ENCODE data around the gene CALML4. TPM values are rescaled to one million over a fixed set of nuclear protein-coding genes. Genes with fewer than 3 reads are reported as not detected.
"Not testable (repeated sequence)": the region's sequence is repeated elsewhere in the genome, so short reads cannot be mapped to it uniquely, and the experiment has no call there.

The CALML4 gene
- total RNA-seq, 2 donors from 2014 or later, result 6.0 to 7.0 TPM

- no peak overlapping the region for H3K27ac Mint-ChIP-seq
- H3K36me3 Mint-ChIP-seq (ENCODE audit: insufficient read depth in 2 of 2), result peaks cover 2 to 3% of the 10 kb centered on the region in 2 donors
- no peaks in the 10 kb centered on the region for H3K27me3 Mint-ChIP-seq (ENCODE audit: low read depth)
- ATAC-seq (replicated peaks in 1 of 2), result no peak
- no peak for DNase-seq
- H3K4me1 Mint-ChIP-seq (ENCODE audit: low read depth), result peaks cover 14% of the 10 kb centered on the region
- H3K9me3 Mint-ChIP-seq, result no peaks in the 10 kb centered on the region
- no peak overlapping the region for H3K4me3 Mint-ChIP-seq
Observed at GRCh38 chr15:68220967-68221366, 15.8 kb upstream of the CALML4 start.

- Mint-ChIP-seq H3K36me3 (ENCODE audit: insufficient read depth in 2 of 2) (peaks cover 2 to 3% of the 10 kb centered on the region in 2 donors), H3K27me3 (ENCODE audit: low read depth) (no peaks in the 10 kb centered on the region), H3K9me3 (no peaks in the 10 kb centered on the region), H3K4me1 (ENCODE audit: low read depth) (peaks cover 10% of the 10 kb centered on the region), H3K27ac (no peak overlapping the region), H3K4me3 (no peak overlapping the region)
- no peak for ATAC-seq (replicated peaks in 1 of 2)
- DNase-seq, result no peak
Observed at GRCh38 chr15:68220489-68220888, 15.4 kb upstream of the CALML4 start.

DNA sequence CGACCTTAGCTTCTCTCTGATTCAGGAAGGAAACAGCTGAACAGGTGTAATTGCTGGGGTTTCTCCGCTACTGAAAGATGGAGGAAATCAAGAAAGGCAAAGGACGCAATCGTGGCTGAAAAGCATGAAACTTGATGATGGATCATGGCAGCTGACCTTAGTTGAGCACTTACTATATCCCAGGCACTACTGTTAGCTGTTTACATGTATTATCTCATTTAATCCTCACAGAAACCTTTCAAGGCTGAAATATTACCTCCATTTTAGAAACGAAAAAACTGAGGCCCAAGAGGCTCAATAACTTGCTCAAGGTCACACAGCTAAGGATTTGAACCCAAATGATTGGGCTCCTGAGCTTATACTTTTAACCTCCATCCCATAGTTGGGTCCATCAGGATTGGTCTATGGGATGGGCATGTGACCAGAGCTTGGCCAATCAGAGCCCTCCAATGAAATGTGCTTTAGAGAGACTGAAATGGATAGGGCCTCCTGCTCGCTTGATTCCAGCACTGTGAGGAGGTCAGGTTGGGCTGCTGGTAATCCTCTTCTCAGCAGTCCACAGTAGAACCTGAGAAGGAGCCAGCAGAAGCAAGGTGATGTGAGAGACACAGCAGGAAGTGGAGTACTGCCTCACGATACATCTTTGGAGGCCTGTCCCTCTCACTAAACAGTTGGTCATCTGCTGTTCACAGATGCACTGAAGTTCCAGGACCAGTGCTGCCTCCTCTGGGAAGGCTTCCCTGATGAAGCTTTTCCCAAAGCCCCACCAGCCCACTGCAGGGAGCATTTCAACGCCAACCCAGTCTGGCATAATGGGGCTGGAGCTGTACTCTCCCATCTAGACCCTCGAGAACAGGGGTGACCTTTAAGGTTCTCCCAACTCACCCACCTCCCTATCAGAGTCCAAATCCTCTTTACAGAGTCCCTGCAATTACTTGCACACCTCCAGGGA lies 14.0 kb upstream of the CALML4 start:
- ATAC-seq (replicated peaks in 1 of 2) (no peak), DNase-seq (no peak)
- Mint-ChIP-seq H3K27ac (no peak overlapping the region), H3K36me3 (ENCODE audit: insufficient read depth in 2 of 2) (peaks cover 0 to 2% of the 10 kb centered on the region in 2 donors), H3K4me3 (no peak overlapping the region), H3K27me3 (ENCODE audit: low read depth) (no peaks in the 10 kb centered on the region), H3K4me1 (ENCODE audit: low read depth) (no peaks in the 10 kb centered on the region), H3K9me3 (no peaks in the 10 kb centered on the region)

DNA sequence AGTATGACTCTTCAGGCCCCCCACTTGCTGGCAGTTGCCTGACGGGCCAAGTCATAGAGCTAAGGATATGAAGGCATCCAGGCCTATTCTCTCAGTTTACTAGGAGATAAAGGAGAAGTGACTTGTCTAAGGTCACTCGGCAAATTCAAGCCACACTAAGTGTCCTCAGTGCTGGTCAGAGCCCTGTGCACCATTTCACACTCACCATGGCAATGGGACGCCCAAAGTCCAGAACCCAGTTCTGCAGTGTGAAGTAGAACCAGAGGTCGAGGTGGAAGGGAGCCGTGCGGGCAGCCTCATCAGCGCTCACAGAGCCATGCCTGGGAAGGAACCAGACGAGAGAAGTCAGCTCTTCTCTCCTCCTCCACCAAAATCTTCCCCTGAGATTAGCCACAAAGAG lies 13.2 kb upstream of the CALML4 start:
- Mint-ChIP-seq H3K36me3 (ENCODE audit: insufficient read depth in 2 of 2) (peaks cover 0 to 2% of the 10 kb centered on the region in 2 donors), H3K4me3 (no peak overlapping the region), H3K27me3 (ENCODE audit: low read depth) (no peaks in the 10 kb centered on the region), H3K27ac (no peak overlapping the region), H3K9me3 (no peaks in the 10 kb centered on the region), H3K4me1 (ENCODE audit: low read depth) (no peaks in the 10 kb centered on the region)
- DNase-seq (no peak), ATAC-seq (replicated peaks in 1 of 2) (no peak)

DNA sequence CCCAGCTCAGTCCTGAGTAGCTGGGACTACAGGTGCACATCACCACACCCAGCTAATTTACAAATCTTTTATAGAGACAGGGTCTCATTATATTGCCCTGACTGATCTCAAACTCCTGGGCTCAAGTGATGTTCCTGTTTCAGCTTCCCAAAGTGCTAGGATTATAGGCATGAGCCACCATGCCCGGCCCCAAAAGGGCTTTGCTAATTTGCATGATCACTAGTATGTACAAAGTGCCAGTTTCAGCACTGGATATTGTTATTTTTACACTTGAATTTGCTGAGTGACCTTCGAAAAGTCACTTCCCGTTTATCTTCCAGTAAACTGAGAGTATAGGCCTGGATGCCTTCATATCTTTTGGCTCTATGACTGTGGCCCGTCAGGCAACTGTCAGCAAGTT lies 12.2 kb upstream of the CALML4 start:
- ATAC-seq (replicated peaks in 1 of 2), result no peak
- H3K4me1 Mint-ChIP-seq (ENCODE audit: low read depth), result no peaks in the 10 kb centered on the region
- no peak overlapping the region for H3K27ac Mint-ChIP-seq
- no peak overlapping the region for H3K4me3 Mint-ChIP-seq
- no peaks in the 10 kb centered on the region for H3K27me3 Mint-ChIP-seq (ENCODE audit: low read depth)
- no peaks in the 10 kb centered on the region for H3K9me3 Mint-ChIP-seq
- DNase-seq, result no peak
- H3K36me3 Mint-ChIP-seq (ENCODE audit: insufficient read depth in 2 of 2), result peaks cover 0 to 2% of the 10 kb centered on the region in 2 donors

DNA sequence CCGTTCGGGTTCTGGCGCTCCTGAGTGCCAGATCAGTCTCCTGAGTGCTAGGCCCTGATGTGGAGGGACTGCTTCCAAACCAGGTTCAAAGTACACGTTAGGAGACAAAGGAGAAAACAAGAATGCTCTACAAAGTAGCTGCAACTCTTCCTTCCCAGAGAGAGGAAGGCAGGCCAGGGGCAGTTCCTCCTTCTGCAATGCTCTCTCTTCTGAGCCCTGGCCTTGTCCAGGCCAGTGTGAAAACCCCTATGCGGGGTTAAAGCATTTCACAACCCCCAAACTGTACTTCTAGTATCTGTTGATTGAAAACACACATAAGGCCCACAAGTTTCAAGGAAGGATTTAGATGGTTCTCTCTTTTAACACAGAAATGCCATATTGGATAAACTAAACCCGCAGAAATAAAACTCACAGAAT lies 9.7 kb upstream of the CALML4 start:
- H3K27ac Mint-ChIP-seq, result no peak overlapping the region
- H3K27me3 Mint-ChIP-seq (ENCODE audit: low read depth), result no peaks in the 10 kb centered on the region
- H3K9me3 Mint-ChIP-seq, result no peaks in the 10 kb centered on the region
- peaks cover 0 to 2% of the 10 kb centered on the region in 2 donors for H3K36me3 Mint-ChIP-seq (ENCODE audit: insufficient read depth in 2 of 2)
- DNase-seq, result no peak
- ATAC-seq (replicated peaks in 1 of 2), result no peak
- no peak overlapping the region for H3K4me3 Mint-ChIP-seq
- H3K4me1 Mint-ChIP-seq (ENCODE audit: low read depth), result peaks cover 6% of the 10 kb centered on the region

GRCh38 chr15:68213991-68214837 lies 9.1 kb upstream of the CALML4 start:
- no peak for DNase-seq
- H3K27me3 Mint-ChIP-seq (ENCODE audit: low read depth), result no peaks in the 10 kb centered on the region
- H3K27ac Mint-ChIP-seq, result no peak overlapping the region
- H3K4me1 Mint-ChIP-seq (ENCODE audit: low read depth), result peaks cover 12% of the 10 kb centered on the region
- no peak for ATAC-seq (replicated peaks in 1 of 2)
- H3K36me3 Mint-ChIP-seq (ENCODE audit: insufficient read depth in 2 of 2), result peaks cover 0 to 2% of the 10 kb centered on the region in 2 donors
- H3K4me3 Mint-ChIP-seq, result no peak overlapping the region
- no peaks in the 10 kb centered on the region for H3K9me3 Mint-ChIP-seq

DNA sequence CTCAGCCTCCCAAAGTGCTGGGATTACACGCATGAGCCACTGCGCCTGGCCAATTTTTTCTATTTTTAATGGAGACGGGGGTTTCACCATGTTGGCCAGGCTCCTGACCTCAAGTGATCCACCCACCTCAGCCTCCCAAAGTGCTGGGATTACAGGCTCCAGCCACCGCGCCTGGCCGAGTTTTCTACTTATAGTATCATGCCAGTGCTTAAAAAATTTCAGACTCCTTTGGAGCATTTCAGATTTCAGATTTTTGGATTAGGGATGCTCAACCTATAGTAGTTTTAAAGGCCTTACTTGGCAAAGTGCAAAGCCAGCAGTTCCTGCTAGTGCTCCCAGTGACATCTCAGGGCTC lies 8.3 kb upstream of the CALML4 start:
- not testable (repeated sequence) for H3K9me3 Mint-ChIP-seq; H3K27ac Mint-ChIP-seq; H3K4me3 Mint-ChIP-seq; ATAC-seq (replicated peaks in 1 of 2); DNase-seq; H3K36me3 Mint-ChIP-seq (ENCODE audit: insufficient read depth in 2 of 2); H3K27me3 Mint-ChIP-seq (ENCODE audit: low read depth)
- H3K4me1 Mint-ChIP-seq (ENCODE audit: low read depth), result peaks cover 18% of the 10 kb centered on the region

GRCh38 chr15:68211656-68212320 lies 6.7 kb upstream of the CALML4 start:
- H3K27ac Mint-ChIP-seq, result no peak overlapping the region
- no peaks in the 10 kb centered on the region for H3K36me3 Mint-ChIP-seq (ENCODE audit: insufficient read depth in 2 of 2)
- DNase-seq (no peak), ATAC-seq (replicated peaks in 1 of 2) (no peak)
- H3K4me3 Mint-ChIP-seq, result no peak overlapping the region
- H3K27me3 Mint-ChIP-seq (ENCODE audit: low read depth), result no peaks in the 10 kb centered on the region
- H3K4me1 Mint-ChIP-seq (ENCODE audit: low read depth), result peaks cover 24% of the 10 kb centered on the region
- no peaks in the 10 kb centered on the region for H3K9me3 Mint-ChIP-seq

DNA sequence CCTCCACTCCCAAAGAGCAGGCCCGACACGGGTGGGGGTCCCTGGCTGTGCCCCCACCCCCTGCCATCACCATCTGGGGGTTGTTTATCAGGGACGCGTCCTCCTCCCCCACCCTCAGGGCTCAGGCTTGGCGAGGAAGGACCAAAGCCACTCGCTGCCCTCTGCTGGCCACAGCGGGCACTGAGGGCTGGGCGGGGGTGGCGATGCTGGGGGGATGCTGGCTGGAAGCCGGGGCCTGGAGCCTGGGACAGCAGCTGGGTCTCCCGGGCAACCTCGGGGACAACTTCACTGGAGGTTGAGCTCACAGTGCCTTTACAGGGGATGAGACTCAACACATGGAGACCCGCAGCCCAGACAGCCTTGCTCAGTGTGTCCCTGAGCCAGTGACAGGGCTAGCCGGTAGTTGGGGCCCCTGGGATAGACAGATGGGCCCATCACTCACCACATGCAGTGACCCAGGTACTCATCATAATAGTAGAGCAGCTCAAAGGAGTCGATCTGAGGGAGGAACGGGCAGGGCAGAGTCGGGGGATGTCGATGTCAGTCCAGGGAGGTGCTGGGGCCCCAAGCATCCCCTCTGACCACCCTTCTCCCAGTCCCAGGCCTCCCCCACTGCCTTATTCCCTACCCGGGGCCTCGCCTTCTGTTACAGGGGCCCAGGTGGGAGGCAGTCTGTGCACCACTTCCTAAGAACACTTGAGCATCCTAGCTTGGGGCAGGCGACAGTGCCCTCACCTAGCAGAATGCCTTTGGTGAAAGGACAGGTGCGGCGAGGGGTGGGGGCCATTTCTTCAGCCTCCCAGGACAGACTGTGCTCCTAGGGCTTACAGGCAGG lies 5.9 kb upstream of the CALML4 start:
- peak; percentile 62 to 65 for DNase-seq
- Mint-ChIP-seq H3K27ac (no peak overlapping the region), H3K4me3 (no peak overlapping the region), H3K9me3 (no peaks in the 10 kb centered on the region), H3K27me3 (ENCODE audit: low read depth) (no peaks in the 10 kb centered on the region), H3K36me3 (ENCODE audit: insufficient read depth in 2 of 2) (no peaks in the 10 kb centered on the region), H3K4me1 (ENCODE audit: low read depth) (peaks cover 24% of the 10 kb centered on the region)
- peak; percentile 29 to 38 for ATAC-seq (replicated peaks in 1 of 2)

GRCh38 chr15:68210409-68210756 lies 5.3 kb upstream of the CALML4 start:
- H3K27me3 Mint-ChIP-seq (ENCODE audit: low read depth), result no peaks in the 10 kb centered on the region
- DNase-seq, result no peak
- H3K9me3 Mint-ChIP-seq, result no peaks in the 10 kb centered on the region
- peak overlapping the region in 1 of 2 donors; percentile 17 for H3K4me3 Mint-ChIP-seq
- peaks cover 24% of the 10 kb centered on the region for H3K4me1 Mint-ChIP-seq (ENCODE audit: low read depth)
- no peaks in the 10 kb centered on the region for H3K36me3 Mint-ChIP-seq (ENCODE audit: insufficient read depth in 2 of 2)
- no peak overlapping the region for H3K27ac Mint-ChIP-seq
- ATAC-seq (replicated peaks in 1 of 2), result no peak

- Mint-ChIP-seq H3K27me3 (ENCODE audit: low read depth) (no peaks in the 10 kb centered on the region), H3K27ac (peak overlapping the region; percentile 10), H3K9me3 (no peaks in the 10 kb centered on the region), H3K4me1 (ENCODE audit: low read depth) (peaks cover 24% of the 10 kb centered on the region), H3K4me3 (peak overlapping the region; percentile 62 to 66), H3K36me3 (ENCODE audit: insufficient read depth in 2 of 2) (no peaks in the 10 kb centered on the region)
- ATAC-seq (replicated peaks in 1 of 2) (peak; percentile 86 to 88), DNase-seq (peak; percentile 41 to 68)
Observed at GRCh38 chr15:68209735-68210408, 4.7 kb upstream of the CALML4 start.
